GM19351 (cell line): ENCODE data around the gene CLN5.
"Not testable (repeated sequence)": the region's sequence is repeated elsewhere in the genome, so short reads cannot be mapped to it uniquely, and the experiment has no call there.

Experiments used
- ATAC-seq: cut with Tn5 transposase; IDR thresholded peaks from one replicate; pipeline ENCODE4 v1.9.1; 2021; ENCODE audit warnings: mild to moderate bottlenecking, moderate library complexity; ENCODE audit not compliant: unreplicated experiment

Gene CLN5

DNA sequence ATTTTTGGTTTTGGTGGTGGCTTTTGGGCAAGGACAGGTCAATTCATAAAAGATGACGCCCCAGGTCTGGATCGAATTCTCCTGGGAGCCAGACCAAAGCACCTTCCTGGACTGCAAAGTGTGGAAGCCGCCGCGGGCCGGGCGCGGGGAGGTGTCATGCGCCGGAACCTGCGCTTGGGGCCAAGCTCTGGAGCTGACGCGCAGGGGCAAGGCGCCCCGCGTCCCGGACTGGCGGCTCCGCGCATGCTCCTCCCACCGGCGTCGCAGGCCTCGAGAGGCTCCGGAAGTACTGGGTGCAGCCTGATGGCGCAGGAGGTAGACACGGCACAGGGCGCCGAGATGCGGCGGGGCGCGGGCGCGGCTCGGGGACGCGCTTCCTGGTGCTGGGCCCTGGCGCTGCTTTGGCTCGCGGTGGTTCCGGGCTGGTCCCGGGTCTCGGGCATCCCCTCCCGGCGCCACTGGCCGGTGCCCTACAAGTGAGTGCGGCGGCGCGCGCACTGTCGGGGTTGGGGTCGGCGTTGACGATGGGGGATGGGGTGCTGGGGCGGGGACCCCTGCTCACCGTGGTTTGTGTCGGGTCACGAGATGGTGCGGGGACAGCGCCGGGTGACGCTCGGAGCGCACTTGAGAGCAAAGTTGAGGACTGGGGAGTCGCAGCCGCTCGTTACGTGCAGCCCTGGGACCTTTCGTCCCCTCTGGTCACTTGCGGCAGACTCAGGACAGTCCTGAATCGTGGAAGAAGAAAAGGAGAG is at the start of gene CLN5:
CLN5 (plus strand) TSS at position 286 of the 752 bp plus-strand sequence; CDS start at position 304, 18 bp downstream.
- peak; percentile 91 for ATAC-seq

DNA sequence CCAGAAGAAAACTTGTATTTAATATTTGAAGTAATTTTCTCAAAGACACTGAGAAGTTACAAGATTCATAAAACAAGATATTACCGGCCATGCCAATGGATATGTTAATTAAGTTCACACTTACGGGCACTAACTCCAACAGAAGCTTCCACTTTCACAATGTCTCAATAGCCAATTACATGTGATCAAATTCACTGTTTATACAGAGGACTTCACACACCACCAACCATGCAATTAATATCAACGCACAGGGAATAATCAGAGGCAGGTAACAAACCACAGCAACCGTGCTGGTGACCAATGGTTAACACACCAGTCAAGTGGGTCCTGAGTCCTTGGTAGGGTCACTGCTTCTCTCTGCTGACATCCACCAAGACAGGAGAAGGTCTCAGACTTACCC is 49.5 kb upstream of the CLN5 start:
- no peak for ATAC-seq

DNA sequence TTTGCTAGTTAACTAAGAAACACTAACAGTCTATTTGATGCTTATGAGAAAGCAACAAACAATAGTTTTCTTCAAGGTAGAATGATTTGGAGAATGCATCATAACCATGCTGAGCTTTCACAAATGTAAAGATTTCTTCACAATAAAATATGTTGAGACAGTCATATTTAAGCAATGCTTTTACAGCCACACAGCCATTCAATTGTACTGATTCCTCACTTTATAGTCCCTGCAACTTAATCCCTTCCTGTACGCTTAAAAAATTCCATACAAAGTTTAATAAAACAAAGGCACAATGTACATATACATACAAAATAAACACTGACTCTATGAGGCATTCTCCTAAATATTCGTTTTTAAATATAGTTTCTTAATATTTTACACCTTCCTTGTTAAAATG is 48.2 kb upstream of the CLN5 start:
- no peak for ATAC-seq

DNA sequence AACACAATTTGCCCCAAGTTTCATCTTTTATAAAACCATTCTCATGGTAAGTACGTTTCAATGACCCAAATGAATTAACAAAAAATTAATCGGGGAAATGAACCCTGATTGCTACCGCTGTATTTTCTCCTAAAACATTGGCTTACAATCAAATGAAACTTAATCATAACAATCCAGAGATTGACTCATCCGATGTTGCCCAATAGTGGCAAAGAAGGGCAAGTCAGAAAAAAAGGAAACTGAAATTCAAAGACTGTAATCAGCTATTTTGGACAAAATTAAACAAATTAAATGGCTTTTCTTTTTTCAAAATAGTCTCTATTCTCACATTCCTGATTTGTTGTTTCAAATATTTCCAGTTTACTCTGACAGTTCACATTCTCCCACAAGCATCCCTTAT is 47.4 kb upstream of the CLN5 start:
- no peak for ATAC-seq

DNA sequence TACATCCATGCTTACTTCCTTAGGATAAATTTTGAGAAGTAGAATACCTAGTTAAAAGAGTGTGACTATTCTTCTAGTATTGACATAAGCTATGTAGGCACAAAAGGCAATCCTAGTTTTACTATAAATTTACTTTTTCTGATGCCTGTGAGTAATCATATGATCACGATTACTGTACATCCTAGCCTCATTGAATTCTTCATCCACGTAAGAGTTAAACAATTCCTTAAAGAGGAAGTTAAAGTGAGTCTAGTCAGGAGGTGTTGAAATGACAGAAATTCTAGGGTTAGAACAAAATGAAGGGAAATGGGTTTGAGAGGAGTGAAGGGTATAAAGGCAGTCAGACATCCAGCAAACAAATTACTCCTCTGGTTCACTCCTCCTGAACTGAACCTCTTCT is 43.7 kb upstream of the CLN5 start, which contains the start of gene ACOD1:
ACOD1 (plus strand) TSS at position 363 of the 400 bp plus-strand sequence. CDS start 48 bp downstream, outside the sequence.
- no peak for ATAC-seq

DNA sequence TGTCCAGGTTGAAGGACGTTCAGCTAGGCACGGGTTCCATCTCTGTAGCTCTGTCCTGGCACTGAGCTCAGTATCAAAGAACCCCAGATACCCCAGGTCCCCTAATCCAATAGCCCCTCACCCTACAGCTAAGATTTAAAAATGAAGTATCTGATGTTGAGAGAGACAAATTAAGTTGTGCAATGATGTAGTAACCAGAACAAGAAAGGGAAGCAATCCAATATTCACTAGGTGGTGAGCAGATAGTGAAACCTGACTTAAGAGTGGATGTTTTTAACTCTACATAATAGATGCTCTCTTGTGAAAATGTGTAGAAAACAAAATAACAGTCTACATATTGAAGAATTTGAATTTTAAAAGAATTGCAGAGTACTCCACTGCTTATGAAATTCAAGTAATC is 41.8 kb upstream of the CLN5 start:
- no peak for ATAC-seq

DNA sequence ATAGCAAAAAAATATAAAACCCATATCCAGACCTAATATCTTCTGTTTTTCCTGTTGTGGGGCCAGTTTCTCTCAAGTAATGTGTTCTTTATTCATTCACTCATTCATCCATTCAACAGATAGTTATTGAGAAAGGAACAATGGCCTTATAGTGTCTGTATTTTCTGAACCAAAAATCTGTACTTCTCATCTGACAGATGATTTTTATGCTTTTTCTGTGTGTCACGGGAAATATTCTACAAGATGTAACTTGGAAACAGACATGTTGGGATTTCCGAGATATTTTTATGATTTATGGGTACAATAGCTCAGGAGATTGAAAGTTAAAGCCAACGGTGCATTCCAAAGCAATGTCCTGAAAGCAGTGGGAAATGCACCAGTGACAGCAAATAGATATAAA is 37.9 kb upstream of the CLN5 start:
- no peak for ATAC-seq

DNA sequence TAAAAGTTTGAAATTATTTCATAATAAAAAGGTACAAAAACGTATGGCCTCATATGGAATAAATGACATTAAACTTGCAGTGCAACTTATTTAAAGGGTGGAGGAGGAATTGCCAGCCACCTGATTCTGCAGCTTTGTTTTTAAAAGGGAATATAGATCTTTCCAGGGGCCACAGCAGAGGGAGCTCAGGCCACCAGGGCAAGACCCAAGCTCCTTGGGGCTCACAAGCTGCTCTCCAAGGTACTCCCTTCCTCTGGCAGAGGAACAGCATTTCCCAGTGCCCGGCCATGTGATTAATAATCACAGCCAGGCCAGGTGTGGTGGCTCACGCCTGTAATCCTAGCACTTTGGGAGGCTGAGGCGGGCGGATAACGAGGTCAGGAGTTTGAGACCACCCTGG is 37.3 kb upstream of the CLN5 start:
- no peak for ATAC-seq

DNA sequence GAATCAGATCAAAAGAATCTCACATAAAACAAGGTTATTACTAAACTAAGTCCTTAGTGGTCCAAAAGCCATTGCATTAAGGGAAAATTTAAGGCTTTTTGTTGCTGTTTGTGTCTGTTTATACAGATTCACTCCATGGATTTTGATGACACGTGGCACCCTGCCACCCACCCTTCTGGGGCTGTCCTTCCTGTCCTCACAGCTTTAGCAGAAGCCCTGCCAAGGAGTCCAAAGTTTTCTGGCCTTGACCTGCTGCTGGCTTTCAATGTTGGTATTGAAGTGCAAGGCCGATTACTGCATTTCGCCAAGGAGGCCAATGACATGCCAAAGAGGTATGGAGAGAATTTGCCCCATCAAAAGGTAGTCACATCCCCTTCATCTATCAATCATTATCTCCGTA is 36.7 kb upstream of the CLN5 start:
- no peak for ATAC-seq

DNA sequence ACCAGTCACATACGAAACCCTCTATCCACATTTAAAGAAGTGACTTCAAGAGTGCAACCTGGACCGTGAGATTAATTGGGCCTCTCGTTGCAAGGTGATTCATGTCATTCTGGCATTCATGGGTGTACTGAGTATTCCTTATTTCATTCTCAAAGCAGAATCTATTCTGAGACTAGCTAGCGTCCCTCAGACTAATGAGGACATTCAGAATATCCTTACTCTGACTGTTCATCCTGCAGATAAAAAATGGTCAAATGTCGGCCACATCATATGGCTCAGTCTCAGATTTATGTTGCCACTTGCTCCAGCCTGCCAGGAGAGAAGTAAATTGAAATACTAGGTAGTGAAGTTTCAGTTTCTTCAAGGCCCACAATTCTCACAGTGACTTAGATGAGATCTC is 36.2 kb upstream of the CLN5 start:
- ATAC-seq, result no peak

DNA sequence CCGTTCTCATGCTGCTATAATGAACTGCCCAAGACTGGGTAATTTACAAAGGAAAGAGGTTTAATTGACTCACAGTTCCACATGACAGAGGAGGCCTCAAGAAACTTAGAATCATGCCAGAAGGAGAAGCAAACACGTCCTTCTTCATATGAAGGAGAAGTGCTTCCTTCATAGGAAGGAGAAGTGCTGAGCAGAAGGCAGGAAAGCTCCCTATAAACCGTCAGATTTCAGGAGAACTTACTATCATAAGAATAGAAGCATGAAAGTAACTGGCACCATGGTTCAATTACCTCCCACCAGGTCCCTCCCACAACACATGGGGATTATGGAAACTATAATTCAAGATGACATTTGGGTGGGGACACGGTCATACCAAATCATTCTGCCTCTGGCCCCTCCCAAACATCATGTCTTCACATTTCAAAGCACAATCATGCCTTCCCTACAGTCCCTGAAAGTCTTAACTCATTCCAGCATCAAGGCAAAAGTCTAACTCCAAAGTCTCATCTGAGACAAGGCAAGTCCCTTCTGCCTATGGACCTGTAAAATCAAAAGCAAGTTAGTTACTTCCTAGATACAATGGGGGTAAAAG is 32.9 kb upstream of the CLN5 start:
- ATAC-seq, result no peak

DNA sequence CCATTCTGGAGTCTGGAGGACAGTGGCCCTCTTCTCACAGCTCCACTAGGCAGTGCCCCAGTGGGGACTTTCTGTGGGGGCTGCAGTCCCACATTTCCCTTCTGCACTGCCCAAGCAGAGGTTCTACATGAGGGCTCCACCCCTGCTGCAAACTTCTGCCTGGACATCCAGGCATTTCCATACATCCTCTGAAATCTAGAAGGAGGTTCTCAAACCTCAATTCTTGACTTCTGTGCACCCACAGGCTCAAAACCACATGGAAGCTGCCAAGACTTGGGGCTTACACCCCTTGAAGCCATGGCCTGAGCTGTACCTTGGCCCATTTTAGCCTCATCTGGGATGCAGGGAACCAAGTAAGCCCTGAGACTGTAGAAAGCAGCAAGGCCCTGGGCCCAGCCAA is 32.1 kb upstream of the CLN5 start:
- ATAC-seq, result not testable (repeated sequence)

DNA sequence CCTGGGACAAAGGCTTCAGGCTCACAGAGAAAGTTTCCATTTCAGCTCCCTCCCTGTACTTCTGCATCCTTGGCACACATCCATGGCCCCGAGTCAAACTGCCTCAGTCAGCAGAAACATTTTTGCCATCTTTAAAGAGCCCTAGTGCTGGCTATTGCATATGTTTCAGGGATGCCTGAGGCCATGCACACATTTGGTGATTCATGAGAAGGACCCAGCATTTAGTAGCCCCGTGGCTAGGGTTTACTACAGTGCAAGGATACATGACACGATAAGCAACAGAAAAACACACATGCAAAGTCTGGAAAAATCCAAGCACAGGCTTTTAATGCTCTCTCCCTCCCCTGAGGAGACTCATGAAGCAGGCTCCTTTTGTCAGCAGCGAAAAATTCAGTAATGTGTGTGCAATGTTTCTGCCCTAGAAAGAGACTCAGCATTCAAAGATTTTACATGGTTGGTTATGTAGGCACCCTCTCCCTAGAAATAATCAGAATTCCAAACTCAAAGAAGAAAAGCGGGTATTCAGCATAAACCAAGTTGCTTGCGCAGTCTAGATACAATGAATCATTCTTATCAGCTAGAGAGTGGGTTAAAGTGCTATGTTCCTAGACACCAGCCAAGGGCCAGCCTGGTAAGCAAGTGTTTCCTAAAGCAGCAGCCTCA is 26.0 kb upstream of the CLN5 start:
- ATAC-seq, result no peak

DNA sequence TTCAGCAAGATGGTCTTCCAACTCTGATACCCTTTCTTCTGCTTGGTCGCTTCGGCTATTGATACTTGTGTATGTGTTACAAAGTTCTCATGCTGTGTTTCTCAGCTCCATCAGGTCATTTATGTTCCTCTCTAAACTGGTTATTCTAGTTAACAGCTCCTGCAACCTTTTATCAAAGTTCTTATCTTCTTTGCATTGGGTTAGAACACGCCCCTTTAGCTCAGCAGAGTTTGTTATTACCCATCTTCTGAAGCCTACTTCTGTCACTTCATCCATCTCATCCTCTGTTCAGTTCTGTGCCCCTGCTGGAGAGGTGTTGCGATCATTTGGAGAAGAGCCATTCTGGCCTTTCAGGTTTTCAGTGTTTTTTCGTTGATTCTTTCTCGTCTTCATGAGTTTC is 24.9 kb upstream of the CLN5 start:
- ATAC-seq, result no peak

DNA sequence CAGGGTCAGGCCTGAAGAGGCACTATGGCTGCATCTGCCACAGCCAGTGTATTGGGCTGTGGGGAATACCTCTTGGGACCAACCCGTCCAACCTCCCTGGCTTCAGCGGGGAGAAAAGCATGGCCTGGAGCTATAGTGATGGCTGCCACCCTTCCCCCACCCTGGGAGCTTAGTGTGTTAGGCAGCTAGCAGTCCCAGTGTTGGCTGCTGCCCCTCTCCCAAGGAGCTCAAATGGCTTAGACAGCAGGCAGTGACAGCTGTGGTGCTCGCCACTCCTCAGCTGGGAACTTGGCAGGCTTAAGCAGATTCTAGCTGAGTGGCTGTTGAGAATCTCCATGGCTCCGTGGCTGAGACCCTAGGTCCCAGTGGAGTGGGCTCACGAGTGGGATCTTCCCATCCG is 23.8 kb upstream of the CLN5 start:
- no peak for ATAC-seq

DNA sequence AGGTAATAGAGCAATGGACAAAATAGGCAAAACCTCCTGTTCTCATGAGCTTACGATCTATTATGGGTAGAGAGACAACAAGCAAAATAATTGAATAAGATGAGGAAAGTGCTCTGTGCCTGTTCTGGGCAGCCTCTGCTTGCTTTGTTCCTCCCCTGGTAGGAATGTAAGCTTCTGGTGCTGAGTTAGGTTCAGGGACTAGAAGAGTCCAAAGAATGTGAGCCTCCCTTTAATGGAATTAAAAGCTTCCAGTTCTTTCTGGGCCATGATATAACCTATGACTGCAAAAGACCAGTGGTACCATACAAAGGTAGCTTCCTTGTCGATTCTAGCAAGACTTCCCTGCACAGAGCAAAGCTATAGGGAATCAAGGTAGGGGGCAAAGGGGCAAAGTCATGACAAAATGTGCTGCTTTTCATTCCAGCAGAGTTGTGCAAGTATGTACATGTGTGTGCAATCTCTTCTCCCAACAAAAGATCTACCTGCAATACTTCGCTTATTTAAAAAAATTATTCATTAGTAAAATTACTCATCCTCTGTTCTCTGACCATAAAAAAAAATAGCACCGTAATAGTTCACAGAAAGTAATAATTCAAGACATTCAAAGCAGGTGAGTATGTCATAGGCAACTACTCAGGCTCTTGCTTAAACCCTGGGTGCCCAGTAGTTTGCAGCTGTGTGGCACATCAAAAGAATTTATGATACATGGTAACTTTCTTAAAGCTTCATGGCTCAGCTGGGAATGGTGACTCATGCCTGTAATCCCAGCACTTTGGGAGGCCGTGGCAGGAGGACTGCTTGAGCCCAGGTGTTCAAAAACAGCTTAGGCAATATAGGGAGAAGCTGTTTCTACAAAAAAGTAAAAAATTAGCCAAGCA is 22.2 kb upstream of the CLN5 start:
- ATAC-seq, result no peak

DNA sequence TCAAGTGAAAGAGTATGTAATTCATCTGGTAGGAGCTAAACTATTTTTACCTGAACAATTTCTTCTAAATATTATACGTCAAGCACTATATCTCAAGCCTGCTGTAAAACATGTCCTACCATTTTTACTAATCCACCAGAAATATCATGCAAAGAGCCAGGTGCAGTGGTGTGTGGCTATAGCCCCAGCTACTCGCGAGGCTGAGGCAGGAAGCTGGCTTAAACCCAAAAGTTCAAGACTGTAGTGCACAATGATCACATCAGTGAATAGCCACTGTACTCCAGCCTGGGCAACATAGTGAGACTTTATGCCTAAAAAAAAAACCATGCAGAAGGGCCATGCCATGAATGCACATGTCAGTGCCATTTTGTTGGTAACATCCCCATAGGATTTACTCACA is 20.7 kb upstream of the CLN5 start:
- ATAC-seq, result peak; percentile 80

DNA sequence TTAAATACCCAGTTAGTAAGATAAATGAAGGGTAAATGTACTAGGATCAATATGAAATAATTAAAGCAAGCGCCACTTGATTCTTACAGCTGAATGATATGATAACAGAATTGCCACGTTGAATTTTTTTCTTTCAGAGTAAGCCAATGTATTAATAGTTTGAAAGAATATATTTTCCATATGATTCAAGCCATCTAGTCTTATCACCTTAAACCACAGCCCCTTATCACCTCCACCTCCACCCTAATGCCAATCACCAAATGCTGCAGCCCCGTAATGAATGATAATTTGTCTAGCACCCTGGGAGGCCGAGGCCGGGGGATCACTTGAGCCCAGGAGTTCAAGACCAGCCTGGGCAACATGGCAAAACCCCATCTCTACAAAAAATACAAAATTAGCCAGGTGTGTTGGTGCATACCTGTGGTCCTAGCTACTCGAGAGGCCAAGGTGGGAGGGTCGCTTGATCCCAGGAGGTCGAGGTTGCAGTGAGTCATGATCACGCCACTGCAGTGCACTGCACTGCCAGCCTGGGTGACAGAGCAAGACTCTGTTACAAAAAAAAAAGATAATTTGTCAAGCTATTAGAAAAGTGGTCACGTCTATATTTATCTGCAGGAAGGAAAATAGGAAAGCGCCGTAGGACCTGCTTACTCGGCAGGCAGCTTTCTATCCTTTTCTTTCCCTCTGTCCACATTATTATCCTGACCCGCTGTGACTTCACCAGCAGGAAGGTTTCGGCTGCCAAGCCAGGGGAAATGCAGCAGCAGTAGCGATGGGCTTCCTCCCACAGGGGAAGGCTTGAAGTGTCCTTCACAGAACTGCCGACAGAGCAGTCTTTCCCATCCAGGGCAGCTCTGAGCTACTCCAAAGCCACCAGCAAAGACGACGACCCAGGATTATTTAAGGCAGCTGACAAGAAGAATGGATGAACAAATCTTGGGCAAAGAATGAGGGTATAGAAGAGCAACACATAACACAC is 19.7 kb upstream of the CLN5 start:
- ATAC-seq, result no peak

DNA sequence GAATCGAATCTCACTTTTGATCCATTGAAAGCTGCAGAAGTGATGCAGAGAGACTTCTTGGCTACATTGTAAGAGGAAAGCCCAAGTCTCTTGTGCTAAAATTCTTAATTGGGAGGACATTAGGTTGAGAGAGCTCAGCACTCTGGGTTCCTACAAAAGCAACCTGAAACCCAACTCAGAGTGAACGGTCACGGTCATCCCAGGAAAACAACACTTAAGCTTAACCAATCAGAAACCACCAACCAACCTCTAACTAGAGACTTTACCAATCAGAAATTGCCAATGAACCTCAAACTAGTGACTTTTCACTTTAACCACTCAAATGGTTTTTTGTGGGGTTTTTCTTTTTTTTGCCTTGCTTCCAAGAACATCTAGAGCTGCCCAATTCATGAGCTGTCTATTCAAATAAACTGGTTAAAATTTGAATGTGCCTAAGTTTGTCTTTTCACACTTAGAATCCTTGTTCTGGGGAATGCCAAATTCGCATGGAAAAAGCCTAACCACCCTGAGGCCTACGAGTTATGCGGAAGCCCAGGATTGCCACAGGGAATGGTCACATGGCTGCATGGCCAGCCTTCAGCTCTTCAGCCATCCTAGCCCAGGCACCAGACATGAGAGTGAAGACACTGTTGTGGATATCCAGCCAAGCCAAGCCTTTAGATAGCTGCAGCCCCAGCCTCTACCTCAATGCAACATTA is 17.8 kb upstream of the CLN5 start:
- no peak for ATAC-seq

DNA sequence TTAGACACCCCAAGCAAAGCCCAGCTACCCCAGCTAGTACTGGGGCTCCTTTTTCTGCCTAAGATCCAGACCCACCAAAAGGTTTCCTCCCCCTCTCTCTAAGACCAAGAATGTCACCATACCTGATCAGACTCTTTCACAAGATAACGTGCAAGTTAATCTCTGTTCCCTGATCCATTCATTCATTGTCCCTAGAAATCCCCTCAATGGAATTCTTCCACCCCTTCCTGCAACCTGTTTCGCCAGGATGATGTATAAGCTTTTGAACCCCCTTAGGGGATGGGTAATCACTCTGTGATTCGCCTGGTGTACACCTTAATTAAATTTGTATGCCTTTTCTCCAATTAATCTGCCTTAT is 17.3 kb upstream of the CLN5 start:
- ATAC-seq, result no peak
